Brain microvascular endothelial cell (primary cell): Measurements from ENCODE around the gene CDK11B.

Experiments
- DNase-seq: peaks from one replicate; pipeline ENCODE4 v3.0.0-alpha.2; 2020
- H3K27ac ChIP-seq: fragments of 250-450 bp; sonication (Bioruptor Pico); 2 replicates; pipeline ENCODE4 v1.5.1; 2020; ENCODE audit warnings: mild to moderate bottlenecking, moderate library complexity
- H3K27me3 ChIP-seq: fragments of 250-450 bp; sonication (Bioruptor Pico); replicated peaks from 2 replicates; pipeline ENCODE4 v1.5.1; 2020; ENCODE audit warnings: mild to moderate bottlenecking
- H3K36me3 ChIP-seq: fragments of 250-450 bp; sonication (Bioruptor Pico); replicated peaks from 2 replicates; pipeline ENCODE4 v1.5.1; 2020; ENCODE audit warnings: mild to moderate bottlenecking
- H3K4me3 ChIP-seq: 2 replicates; pipeline ENCODE4 v1.5.1; 2011; ENCODE audit warnings: low read depth, mild to moderate bottlenecking, control low read depth, low read length, moderate library complexity
- CTCF ChIP-seq: IDR thresholded peaks from 2 replicates; pipeline ENCODE4 v1.5.1; 2011; ENCODE audit warnings: low read depth, mild to moderate bottlenecking, moderate library complexity, low read length, control low read depth, inconsistent platforms; ENCODE audit errors: missing control alignments
- in situ Hi-C: cut with HindIII; loops from 2 replicates; pipeline ENCODE4 v1.10.0; 2017; ENCODE audit warnings: low sequenced_read_pairs, low pct_ligation_motif_present

Gene CDK11B

GRCh38 chr1:1672181-1672965 lies 13.6 kb upstream of the CDK11B start:
- Histone ChIP-seq H3K36me3 (peaks cover 33% of the 10 kb centered on the region), H3K27me3 (no peaks in the 10 kb centered on the region), H3K4me3 (no peak overlapping the region), H3K27ac (no peak overlapping the region)
- DNase-seq: no peak
- no peak for TF ChIP-seq CTCF
- in situ Hi-C loops: no loop called here

GRCh38 chr1:1671365-1672119 lies 12.7 kb upstream of the CDK11B start:
- Histone ChIP-seq H3K4me3 (no peak overlapping the region), H3K27me3 (no peaks in the 10 kb centered on the region), H3K36me3 (peaks cover 35% of the 10 kb centered on the region), H3K27ac (no peak overlapping the region)
- no peak for TF ChIP-seq CTCF
- DNase-seq: no peak
- in situ Hi-C loops: no loop called here

- Histone ChIP-seq H3K27me3 (no peaks in the 10 kb centered on the region), H3K36me3 (peaks cover 40% of the 10 kb centered on the region), H3K4me3 (no peak overlapping the region), H3K27ac (no peak overlapping the region)
- no peak for DNase-seq
- in situ Hi-C loops: no loop called here
- no peak for TF ChIP-seq CTCF
Measured at GRCh38 chr1:1670866-1671265, 12.1 kb upstream of the CDK11B start.

- DNase-seq: no peak
- Histone ChIP-seq H3K27me3 (no peaks in the 10 kb centered on the region), H3K27ac (no peak overlapping the region), H3K36me3 (peaks cover 51% of the 10 kb centered on the region), H3K4me3 (no peak overlapping the region)
- in situ Hi-C loops: no loop called here
- TF ChIP-seq CTCF: no peak
Measured at GRCh38 chr1:1669468-1670440, 10.9 kb upstream of the CDK11B start.

- no peak for TF ChIP-seq CTCF
Measured at GRCh38 chr1:1666526-1666925, 7.7 kb upstream of the CDK11B start.

More at GRCh38 chr1:1666526-1666925, 7.7 kb upstream of the CDK11B start:
- DNase-seq: no peak
- no peak overlapping the region for H3K4me3 ChIP-seq
- H3K27me3 ChIP-seq: no peaks in the 10 kb centered on the region
- in situ Hi-C loops: no loop called here
- peaks cover 38% of the 10 kb centered on the region for H3K36me3 ChIP-seq
- H3K27ac ChIP-seq: no peak overlapping the region
